HG03108 (cell line): Measurements from ENCODE around the gene TMEM74B.

ENCODE experiments used
- ATAC-seq: cut with Tn5 transposase; IDR thresholded peaks from one replicate; pipeline ENCODE4 v1.9.1; 2021; ENCODE audit warnings: moderate library complexity; ENCODE audit not compliant: unreplicated experiment

TMEM74B gene

DNA sequence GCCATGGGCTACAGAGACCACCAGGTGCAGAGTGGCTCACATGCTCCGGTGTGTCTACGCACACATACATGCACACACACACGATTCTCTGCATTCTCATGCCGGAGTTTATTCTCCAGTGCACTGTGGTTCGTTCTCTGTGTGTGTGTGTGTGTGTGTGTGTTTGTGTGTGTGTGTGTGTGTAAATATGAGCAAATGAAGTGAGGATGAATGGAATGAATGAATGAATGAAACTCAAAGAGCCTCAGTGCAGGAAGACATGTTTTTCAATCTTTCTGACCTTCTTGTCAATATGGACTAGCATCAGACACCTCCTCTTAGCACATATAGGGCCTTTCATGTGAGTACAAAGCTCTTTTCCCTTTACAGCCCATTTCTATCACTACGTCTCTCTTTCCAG is 1.6 kb downstream of the TMEM74B start:
- no peak for ATAC-seq

DNA sequence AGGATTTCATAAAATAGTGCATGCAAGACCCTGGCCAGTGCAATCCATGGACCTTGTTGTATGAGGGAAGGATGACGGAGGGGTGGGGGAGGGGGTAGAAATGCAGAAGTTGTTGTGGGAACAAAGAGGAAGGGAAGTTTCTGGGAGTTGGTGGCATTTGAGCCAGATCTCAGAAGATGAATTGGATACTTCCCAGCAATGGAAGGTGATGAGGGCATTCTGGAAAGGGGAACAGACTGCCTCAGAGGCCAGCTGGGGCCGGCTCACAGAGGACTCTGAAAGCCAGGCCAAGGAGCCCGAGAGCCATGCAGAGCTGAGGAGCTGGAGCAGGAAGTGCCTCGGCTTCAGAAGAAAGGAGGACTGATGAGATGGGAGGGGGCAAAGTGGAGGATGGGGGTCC is 2.7 kb downstream of the TMEM74B start:
- ATAC-seq, result no peak

DNA sequence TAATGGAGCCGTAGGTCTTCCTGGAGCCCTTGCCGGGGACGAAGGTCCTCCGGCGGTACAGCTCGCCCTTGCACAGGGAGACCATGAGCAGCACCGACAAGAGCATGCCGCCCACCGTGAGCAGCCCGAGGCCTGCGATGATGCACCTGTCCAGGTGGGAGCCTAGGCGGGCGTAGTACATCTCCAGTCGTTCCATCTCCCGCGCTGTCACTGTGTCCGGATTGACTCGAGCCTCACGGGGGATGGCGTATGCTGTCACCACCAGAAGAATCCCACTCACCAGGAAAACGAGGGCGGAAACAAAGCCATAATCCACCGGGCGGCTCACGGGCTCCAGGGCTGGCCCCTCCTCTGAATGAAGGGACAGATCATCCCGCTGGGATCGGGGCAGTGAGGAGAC is 3.8 kb downstream of the TMEM74B start:
- ATAC-seq, result no peak

DNA sequence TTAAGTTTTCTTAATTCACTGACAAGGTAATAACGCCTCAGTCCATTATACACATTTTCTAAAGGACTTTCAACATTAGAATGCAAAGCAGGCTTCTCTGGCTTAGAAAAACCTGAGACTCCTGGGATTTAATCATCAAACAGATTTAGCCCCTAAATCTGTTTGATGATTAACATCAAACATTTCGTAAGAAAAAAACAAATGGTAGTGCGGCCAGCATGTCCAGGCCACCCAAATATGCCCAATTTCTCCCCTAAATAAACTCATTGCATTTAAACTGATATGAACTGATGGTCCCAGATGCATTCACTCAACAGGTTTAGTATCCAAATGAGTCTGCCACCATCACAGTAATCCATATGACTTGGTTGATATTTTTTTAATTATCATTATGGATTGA is 6.2 kb downstream of the TMEM74B start:
- no peak for ATAC-seq

DNA sequence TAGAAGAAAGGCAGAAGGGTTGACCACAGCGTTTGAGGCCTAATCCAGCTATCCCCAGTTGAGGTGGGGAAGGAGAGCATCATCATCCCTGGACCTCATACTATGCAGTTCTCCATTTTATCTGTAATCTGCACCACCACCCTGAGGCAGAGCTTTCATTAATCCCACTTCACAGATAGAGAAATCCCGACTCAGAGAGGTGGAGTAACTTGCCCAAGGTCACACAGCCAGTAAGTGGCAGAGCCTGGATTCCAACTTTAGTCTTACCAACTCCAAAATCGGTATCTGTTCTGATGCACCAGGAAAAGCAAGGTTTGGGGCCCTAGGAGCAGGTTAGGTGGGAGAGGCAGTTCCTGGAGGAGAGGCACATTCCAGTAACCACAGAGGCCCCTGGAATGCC is 6.7 kb downstream of the TMEM74B start:
- no peak for ATAC-seq

DNA sequence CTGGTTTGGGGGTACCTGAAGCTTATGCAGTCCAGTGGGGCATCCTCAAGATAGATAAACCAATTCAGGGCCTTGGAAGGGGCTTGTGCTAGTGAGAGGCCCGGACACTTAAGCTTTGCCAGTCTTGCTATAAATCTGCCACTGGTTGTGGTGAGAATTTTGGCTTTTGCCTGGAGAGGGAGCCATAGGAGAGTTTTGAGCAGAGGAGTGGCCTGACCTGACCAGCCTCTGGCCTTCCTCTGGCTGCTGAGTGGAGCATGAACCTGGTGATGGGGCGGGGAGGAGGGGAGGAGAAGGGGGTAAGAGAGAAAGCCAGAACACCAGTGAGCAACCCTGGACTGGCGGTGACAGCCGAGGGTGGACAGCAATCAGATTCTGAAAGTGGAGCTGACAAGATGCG is 7.1 kb downstream of the TMEM74B start:
- no peak for ATAC-seq

DNA sequence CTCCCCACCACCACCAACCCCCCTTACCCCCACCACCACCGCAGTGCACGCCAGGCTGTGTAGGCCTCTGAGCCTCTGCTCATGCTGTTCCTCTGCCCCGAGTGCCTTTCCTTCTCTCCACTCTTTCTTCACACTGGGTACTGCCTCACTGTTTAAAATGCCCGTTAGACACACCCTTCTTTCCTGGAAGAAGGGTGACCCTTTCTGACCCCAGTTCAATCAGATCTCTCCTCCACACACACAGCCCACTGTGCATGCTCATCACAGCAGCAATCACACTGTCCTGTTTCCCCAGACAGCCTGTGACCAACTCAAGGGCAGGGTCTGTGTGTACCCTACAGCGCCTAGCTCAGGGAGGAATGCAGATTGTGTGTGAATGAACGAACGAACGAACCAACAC is 10.0 kb downstream of the TMEM74B start:
- no peak for ATAC-seq

DNA sequence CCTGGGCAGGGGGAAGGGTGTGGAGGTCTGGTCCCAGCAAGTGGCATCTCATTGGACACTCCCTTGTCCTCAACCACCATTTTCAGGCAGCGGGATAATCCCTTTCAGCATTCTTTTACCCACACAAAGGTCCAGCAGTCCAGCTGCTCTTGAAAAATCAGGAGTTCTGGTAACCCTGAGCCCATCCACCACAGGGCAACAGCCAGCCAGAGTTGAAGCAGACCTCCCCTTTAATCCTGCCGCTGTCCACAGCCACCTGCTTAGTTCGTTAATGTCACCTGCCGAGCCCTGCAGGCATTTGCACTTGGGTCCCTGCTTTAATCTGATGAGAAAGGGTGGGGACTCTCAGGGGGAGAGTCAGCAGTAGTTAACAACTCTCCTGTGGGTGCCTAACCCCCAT is 11.1 kb downstream of the TMEM74B start:
- ATAC-seq, result no peak

DNA sequence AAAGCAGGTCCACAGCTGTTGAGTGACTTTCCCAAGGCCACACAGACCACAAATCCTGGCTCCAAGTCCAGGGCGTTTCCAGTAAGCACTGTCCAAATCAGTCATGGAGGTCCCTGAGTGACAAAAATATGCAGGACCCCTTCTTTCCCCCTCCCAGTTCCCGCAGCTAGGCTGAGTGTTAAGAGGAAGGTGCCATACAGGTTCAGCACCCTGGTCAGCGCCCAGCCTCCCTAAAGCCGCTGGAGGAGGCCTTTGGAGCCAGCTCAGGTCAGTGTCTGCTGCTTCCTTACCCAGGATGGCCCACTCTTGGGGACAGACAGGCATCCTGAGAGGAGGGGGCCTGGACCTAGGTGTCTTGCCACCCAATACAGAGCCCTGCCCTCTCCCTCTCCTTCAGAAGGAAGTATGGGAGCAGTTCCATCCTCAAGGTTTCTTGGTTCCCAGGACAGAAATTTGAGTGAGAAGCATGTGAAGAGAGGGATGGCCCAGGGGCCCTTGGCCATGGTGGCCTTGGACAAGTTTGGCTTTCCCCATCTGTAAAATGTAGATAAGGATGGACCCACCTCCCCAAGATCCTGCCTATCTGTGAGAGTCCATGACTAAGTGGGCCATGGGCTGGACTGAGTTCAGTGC is 13.2 kb downstream of the TMEM74B start:
- no peak for ATAC-seq

DNA sequence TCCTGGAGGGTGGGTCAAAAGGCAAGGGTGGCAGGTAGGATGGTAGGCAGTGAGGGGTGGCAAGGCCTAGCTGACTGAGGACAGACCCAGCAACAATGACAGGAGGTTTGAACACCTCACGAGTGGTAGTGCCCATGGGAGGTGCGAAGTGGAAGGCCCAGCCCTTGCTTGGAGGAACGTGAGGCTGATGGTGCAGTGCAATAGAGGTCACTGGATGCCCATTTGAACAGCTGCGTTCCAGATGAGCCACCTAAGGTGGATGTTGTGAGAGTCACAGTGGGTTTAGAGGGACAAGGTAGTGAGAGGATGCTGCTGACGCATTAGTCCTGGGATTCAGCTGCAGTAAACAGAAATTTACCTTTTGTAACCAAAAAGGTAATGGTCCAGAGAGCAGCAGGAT is 15.6 kb downstream of the TMEM74B start:
- no peak for ATAC-seq

DNA sequence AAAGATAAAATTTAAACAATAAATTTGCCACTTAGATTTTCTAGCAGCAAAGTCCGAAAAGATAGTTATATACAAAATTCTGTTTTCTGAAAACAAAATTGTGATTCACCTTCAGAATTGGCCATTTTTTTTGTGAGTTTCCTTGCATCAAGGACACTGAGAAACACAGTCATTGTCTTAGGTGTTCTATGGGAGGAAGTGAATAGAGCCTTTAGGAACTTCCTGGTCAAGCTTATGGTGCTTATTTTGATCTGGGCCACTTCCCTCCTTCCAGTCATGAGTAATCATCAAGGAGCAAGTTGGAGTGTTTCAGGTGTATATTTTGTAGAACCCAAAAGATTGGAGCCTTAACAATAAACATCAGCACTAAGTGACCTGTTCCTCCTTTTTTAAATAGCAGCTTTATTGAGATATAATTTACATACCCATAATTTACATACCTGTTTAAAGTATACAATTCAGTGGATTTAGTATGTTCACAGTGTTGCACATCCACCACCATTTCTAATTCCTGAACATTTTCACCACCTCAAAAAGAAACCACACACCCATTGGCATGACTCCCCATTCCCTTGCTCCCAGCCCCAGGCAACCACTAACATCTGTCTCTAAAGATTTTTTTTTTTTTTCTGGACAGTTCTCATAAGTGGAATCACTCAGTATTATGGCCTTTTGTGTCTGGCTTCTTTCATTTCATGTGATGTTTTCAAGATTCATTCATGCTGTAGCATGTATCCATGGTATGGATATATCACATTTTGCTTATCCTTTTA is 17.6 kb downstream of the TMEM74B start:
- ATAC-seq, result no peak

DNA sequence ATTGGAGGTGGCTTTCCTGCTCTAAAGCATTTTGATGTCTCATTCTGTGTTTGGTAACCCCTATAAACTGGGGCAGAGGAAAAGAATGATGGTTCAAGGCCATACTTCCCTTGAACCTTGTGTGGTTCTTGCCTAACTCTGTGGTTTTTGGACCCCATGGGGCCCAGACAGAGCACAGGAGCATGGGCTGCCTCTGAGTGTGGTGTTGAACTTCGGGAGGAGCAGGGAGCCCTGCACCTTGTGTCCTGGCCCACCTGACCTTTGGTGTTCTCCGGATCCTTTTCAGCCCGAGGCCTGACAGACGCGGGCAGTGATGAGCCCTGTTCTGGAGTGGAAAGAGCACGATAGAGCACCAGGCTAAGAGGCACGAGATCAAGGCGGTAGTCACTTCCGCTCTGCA is 18.8 kb downstream of the TMEM74B start:
- no peak for ATAC-seq

DNA sequence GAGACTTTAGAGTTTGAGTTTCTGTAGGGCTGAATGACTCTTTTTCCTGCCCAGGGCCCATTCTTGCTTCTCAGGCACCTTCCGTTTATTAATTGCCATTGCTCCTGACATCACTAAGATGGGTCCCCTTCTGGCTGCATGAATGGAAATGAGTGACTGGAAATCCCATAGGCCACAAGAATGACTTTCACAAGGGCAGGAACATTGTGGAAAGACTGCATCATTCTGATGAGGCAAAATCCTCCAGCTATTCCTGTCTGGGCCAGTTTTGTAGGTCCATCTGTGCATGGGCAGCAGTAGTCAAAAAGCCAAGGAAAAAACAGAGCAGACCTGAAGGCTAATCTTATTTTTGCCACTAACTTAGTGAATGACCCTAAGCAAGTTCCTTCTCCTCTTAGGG is 19.3 kb downstream of the TMEM74B start:
- ATAC-seq, result no peak

DNA sequence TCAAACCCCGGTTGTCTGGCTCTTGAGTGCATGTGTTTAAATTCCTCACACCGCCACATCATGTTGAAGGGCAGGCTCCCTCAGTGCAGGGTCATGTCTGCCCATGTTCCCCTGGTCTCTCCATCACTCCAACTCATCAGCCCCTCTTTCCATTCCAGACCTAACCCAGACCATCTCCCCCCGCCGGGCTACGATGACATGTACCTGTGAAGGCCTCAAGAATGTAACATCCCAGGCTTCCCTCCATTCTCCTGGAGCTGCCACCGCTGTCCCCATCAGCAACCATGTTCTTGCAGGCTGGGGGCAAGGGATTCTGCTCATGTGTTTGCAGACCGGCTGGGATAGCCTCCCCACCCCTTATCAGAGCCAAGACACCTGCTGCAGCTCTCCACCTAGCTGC is 19.9 kb downstream of the TMEM74B start:
- ATAC-seq, result no peak

DNA sequence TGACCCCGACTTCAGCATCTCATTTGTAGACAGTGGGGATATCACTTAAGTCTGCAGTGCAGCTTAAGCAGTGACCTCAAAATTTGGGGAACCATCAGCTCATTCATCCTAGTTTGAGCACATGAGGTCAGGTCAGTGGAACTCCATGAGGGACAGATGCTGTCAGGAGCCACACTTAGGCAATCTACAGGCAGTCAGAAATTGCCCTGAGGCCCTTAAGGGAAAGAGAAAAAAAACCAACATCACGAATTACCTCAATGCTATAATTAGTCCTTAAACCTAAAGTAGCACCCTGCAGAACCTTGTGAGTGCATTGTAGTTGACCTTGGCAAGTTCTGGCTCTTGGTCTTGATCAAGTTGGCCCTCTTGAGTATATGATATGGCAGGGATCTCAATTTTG is 21.1 kb downstream of the TMEM74B start:
- no peak for ATAC-seq

DNA sequence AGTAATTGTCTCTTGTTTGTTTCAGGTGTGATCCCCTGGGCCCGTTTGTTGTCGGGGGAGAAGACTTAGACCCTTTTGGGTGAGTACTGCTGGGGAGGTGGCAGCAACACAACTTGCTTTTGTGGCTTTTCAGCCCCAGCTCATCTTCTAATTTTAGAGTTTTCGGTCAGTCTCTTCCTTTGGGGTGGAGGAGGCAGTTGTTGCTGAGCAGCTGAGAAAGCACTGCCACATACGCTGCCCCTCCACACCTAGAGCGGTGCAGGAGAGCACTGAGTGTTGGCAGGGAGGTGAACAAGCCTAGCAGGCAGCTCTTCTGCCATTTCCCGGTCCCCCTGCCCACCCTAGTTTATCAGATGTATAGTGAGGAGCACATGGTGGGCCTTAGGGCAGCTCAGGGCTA is 21.7 kb downstream of the TMEM74B start:
- no peak for ATAC-seq

DNA sequence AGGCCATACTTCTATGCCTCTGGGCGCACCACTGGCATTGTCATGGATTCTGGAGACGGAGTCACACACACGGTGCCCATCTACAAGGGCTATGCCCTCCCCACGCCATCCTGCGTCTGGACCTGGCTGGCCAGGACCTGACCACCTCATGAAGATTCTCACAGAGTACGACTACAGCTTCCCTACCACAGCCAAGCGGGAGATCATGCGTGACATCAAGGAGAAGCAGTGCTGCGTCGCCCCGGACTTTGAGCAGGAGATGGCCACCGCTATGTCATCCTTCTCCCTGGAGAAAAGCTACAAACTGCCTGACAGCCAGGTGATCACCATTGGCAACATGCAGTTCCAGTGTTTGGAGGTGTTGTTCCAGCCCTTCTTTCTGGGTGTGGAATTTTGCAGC is 23.8 kb downstream of the TMEM74B start:
- no peak for ATAC-seq

DNA sequence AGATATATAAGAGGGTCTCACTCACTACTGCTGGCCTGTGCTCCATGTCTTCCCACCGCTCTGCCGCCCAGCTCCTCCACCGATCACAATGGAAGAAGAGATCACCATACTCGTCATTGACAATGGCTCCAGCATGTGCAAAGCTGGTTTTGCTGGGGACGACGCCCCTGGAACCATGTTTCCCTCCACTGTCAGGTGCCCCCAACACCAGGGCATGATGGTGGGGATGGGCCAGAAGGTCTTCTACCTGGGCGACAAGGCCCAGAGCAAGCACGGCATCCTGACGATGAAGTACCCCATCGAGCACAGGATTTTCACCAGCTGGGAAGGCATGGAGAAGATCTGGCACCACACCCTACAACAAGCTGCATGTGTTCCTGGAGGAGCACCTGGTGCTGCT is 24.3 kb downstream of the TMEM74B start:
- no peak for ATAC-seq

DNA sequence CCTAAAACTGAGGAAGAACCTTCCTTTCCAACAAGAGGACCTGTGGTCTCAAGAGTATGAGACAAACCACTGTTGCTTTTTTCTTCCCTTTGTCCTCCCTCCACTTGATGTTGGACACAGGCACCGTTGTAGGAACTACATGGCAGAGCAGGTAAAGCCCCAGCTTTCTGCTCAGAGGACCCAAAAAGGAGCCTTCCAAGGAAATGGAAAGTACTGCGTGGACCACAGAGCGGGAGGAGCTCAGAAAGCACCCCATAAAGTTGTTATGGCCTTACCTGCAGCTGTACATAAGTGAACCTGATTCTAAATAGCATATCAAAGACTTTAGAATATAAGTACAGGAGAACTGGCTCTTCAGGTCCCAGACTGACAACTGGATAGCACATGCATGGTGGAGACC is 29.4 kb downstream of the TMEM74B start:
- no peak for ATAC-seq

DNA sequence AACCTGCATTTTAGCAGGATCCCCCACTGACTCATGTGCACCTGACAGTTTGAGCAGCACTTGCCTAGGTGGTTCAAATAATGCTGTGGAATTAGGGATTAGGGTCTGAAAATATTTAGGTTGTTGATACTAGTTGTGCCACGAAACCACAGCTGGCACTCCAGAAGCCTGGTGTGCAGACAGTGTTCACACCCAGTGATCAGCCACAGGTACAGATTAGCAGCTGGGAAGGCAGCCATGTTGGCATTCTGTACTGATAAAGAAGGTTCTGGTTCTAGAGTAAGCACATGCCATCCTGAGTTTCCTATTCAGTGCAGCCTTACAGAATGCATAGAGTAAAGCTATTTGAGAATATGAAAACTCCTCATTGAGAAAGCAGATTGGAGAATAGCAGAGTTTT is 30.1 kb downstream of the TMEM74B start:
- no peak for ATAC-seq

DNA sequence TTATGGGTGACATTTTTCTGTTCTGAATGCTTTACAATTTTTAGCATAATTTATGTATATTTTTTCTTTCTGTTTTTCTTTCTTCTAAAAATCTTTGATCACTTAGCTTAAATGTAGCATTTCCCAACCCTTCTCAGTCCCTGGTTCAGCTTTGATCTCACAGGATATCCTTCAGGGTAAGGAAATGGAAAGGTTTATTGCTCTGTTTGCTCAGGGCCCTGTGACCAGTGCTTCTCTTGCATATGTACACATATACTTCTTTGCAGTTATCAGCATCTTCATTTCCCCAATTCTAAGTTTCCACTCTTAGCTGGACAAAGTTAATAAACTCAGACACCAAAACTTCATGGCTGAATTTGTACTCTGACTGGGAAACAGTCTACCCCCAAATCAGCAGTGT is 30.6 kb downstream of the TMEM74B start:
- no peak for ATAC-seq

DNA sequence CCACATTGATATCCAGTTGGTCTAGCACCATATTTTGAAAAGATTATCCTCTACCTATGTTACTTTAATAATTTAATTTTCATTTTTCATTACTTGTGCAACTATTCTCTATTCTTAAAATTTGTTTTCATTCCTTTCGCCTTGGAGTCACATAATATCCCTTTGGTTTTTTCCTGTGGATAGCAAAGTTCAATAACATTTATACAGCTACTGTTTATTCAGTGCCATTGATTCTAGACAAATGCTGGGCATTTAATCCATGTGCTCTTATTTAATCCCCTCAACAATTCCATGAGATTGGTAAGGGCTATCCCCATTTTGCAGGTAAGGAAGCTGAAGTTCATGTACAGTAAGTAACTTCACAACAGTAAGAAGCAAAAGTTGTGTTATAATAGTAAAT is 33.8 kb downstream of the TMEM74B start:
- no peak for ATAC-seq

DNA sequence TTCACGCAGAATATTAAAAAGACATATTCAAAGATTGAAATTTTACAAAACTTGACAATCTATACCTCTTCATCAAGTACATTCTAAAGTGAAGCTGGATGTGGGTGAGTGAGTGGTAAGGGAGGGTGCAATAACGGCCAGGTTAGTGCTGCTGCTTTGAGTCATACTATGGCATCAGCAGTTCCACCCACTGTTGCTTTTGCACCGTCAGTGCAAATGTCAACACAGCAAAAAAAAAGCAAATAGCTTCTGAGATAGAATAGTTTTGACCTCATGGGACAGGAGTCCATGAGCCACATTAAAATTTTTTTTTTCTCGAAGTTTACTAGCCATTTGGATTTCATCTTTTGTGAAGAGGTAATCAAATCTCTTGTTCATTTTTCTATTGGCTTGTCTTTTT is 34.6 kb downstream of the TMEM74B start:
- no peak for ATAC-seq
